ENCODE results near the gene ZNF785. TPM values are rescaled to one million over a fixed set of nuclear protein-coding genes. Genes with fewer than 3 reads are reported as not detected.

Gene ZNF785
- total and polyA plus RNA-seq, 2 of the 13 experiments (the other 11 are each of a cell fraction or from before 2014, with no cell fraction given), result 0.01 TPM; not detected in 1

GRCh38 chr16:30622455-30623032 lies 37.0 kb upstream of the ZNF785 start:
- Histone ChIP-seq H3K4me2 (ENCODE audit: low read depth, low read length) (peak overlapping the region; percentile 73), H3K36me3 (replicated peaks in 1 of 2; ENCODE audit: control insufficient read depth in 1 of 2, insufficient read depth in 2 of 2, low read length in 2 of 2) (no peaks in the 10 kb centered on the region), H3K27me3 (ENCODE audit: control insufficient read depth in 1 of 2, insufficient read depth in 2 of 2, low read length in 2 of 2) (peaks cover 0 to 19% of the 10 kb centered on the region in 2 experiments; a peak in 3 of 5 replicates), H3K9me3 (ENCODE audit: low read length) (no peaks in the 10 kb centered on the region), H3K79me2 (ENCODE audit: insufficient read depth, low read length) (no peaks in the 10 kb centered on the region), H3K27ac (ENCODE audit: extremely low read length, insufficient read depth, low read length) (no peak overlapping the region), H3K4me1 (ENCODE audit: insufficient read depth, low read length) (peaks cover 81% of the 10 kb centered on the region), H2AFZ (ENCODE audit: low read length) (no peak overlapping the region), H3K9ac (ENCODE audit: insufficient read depth, low read depth, low read length) (no peak overlapping the region), H3K4me3 (replicated peaks in 1 of 3; ENCODE audit: insufficient read depth in 1 of 3, low read depth in 2 of 3, low read length in 3 of 3) (no peak overlapping the region), H4K20me1 (ENCODE audit: insufficient read depth, low read length) (no peaks in the 10 kb centered on the region)
- no peak for DNase-seq (ENCODE audit: low spot score)
- BruUV-seq (replicated peaks), result no TSS peak
- FAIRE-seq, result no peak
- POLR2A ChIA-PET, result interaction anchor here (1.1 to 6.5 kb wide), 4 partner anchors 12 to 482 kb away, joined by 3 to 46 read pairs (median 3); partner anchors contain the start of gene ZNF689
- TF ChIP-seq DMTF1 (CRISPR knock-in tag; IDR thresholded peaks at IDR 0.05), result no peak
- TF ChIP-seq ZNF547 (CRISPR knock-in tag; IDR thresholded peaks at IDR 0.05), result no peak
- no peak for TF ChIP-seq TMF1 (CRISPR knock-in tag; IDR thresholded peaks at IDR 0.05; ENCODE audit: low read depth)
- TF ChIP-seq PAWR (CRISPR knock-in tag; IDR thresholded peaks at IDR 0.05; ENCODE audit: borderline replicate concordance), result 0 out of 2 replicates have a peak, but pooled peaks have one; percentile 42
- no peak for TF ChIP-seq HOXA3 (CRISPR knock-in tag; IDR thresholded peaks at IDR 0.05)
- TF ChIP-seq THAP7 (CRISPR knock-in tag; IDR thresholded peaks at IDR 0.05), result no peak
- TF ChIP-seq ZNF343 (CRISPR knock-in tag; IDR thresholded peaks at IDR 0.05), result no peak
- in situ Hi-C loops (cut with HindIII; ENCODE audit: extremely low pct_ligation_motif_present, low pct_unique_long_range_greater_than_20kb) (loop anchor here (5.0 kb wide), 1 partner anchor 50 kb away; the partner anchor contains the start of gene ZNF688), intact Hi-C loops (cut with micrococcal nuclease; ENCODE audit: unreplicated experiment) (no loop called here)
- WGBS (ENCODE audit: low lambda C conversion rate), result 16% methylated on average over 10 of the region's 10 CpGs
- ATAC-seq, result no peak; the same call in 2 of the 3 replicates
- CTCF ChIA-PET (ENCODE audit: low intra/inter-chr PET ratio, low total read pairs), result no interaction called here
